Measurements from ENCODE around the gene SLC66A2.

DNA sequence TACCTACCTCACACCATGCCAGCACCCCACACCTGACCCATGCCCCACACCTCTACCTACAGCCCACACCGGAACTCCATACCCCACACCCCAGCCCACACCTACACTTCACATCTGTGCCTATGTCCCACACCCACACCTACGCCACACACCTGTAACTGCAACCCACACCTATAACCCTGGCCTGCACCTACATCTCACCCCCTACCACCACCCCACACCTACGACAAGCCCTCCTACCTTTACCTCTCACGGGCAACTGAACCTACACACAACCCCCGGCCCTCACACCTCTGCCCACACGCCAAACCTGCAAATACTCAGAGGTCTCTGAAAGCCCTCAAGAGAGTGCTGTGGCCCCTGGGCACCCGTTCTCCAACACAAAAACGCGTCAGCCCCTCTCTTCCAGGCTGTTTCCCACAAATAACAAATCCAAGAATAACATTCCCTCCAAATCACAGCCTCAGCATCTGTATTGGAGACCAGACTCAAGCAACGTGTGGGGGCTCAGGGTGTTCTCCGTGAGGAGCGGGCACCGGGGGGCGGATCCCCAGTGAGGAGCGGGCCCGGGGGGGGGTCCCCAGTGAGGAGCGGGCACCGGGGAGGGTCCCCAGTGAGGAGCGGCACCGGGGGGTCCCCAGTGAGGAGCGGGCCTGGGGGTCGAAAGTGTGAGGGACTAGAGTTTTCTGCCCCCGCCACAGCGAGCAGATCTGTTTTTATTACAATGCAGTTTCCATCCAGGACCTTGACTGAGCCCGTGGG, 33.4 kb downstream of the SLC66A2 start:
- no peak for TF ChIP-seq POLR2A (IDR thresholded peaks at IDR 0.05)
- TF ChIP-seq, protein P1, sequence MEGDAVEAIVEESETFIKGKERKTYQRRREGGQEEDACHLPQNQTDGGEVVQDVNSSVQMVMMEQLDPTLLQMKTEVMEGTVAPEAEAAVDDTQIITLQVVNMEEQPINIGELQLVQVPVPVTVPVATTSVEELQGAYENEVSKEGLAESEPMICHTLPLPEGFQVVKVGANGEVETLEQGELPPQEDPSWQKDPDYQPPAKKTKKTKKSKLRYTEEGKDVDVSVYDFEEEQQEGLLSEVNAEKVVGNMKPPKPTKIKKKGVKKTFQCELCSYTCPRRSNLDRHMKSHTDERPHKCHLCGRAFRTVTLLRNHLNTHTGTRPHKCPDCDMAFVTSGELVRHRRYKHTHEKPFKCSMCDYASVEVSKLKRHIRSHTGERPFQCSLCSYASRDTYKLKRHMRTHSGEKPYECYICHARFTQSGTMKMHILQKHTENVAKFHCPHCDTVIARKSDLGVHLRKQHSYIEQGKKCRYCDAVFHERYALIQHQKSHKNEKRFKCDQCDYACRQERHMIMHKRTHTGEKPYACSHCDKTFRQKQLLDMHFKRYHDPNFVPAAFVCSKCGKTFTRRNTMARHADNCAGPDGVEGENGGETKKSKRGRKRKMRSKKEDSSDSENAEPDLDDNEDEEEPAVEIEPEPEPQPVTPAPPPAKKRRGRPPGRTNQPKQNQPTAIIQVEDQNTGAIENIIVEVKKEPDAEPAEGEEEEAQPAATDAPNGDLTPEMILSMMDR (IDR thresholded peaks at IDR 0.05), result no peak
